GM23338 (cell line): ENCODE data around the gene CORO2A. TPM values are rescaled to one million over a fixed set of nuclear protein-coding genes. Genes with fewer than 3 reads are reported as not detected.

Experiments
- ATAC-seq: fragments of 200-7000 bp; cut with Tn5 transposase; 3 replicates; pipeline ENCODE4 v1.9.1; 2020
- DNase-seq: peaks from one replicate; pipeline ENCODE4 v3.0.0-alpha.2; 2015; ENCODE audit warnings: low spot score
- H2AFZ ChIP-seq: fragments of 200-600 bp; sonication (generic); 2 replicates; pipeline ENCODE4 v1.8.0; 2016; ENCODE audit warnings: antibody characterized with exemption, mild to moderate bottlenecking, moderate library complexity
- H3F3A ChIP-seq: fragments of 200-600 bp; sonication (generic); replicated peaks from 2 replicates; pipeline ENCODE4 v1.8.0; 2017; ENCODE audit warnings: antibody characterized with exemption, mixed run types, low read depth
- H3K27ac ChIP-seq: fragments of 200-600 bp; sonication (generic); 2 replicates; pipeline ENCODE4 v1.6.1; 2016; ENCODE audit warnings: low read depth
- H3K27me3 ChIP-seq: fragments of 200-600 bp; sonication (generic); 2 replicates; pipeline ENCODE4 v1.8.0; 2016; ENCODE audit warnings: mild to moderate bottlenecking, mixed run types, moderate library complexity; ENCODE audit not compliant: insufficient read depth
- H3K36me3 ChIP-seq: fragments of 200-600 bp; sonication (generic); 2 replicates; pipeline ENCODE4 v1.8.0; 2016; ENCODE audit warnings: mild to moderate bottlenecking; ENCODE audit not compliant: insufficient read depth
- H3K4me1 ChIP-seq: fragments of 200-600 bp; sonication (generic); 2 replicates; pipeline ENCODE4 v1.8.0; 2016; ENCODE audit warnings: mild to moderate bottlenecking, moderate library complexity; ENCODE audit not compliant: insufficient read depth
- H3K4me2 ChIP-seq: fragments of 200-600 bp; sonication (generic); 2 replicates; pipeline ENCODE4 v1.7.1; 2017; ENCODE audit warnings: mixed run types
- H3K4me3 ChIP-seq: fragments of 200-600 bp; sonication (generic); 2 replicates; pipeline ENCODE4 v1.6.1; 2016; ENCODE audit warnings: mixed run types
- H3K79me2 ChIP-seq: fragments of 200-600 bp; sonication (generic); replicated peaks from 2 replicates; pipeline ENCODE4 v1.8.0; 2017; ENCODE audit warnings: mild to moderate bottlenecking; ENCODE audit not compliant: insufficient read depth
- H3K9me2 ChIP-seq: fragments of 200-600 bp; sonication (generic); 2 replicates; pipeline ENCODE4 v1.8.0; 2017; ENCODE audit not compliant: insufficient read depth
- H4K20me1 ChIP-seq: fragments of 200-600 bp; sonication (generic); replicated peaks from 2 replicates; pipeline ENCODE4 v1.8.0; 2017; ENCODE audit warnings: mild to moderate bottlenecking; ENCODE audit not compliant: insufficient read depth
- H3K27ac Mint-ChIP-seq: 2 replicates; pipeline ENCODE4 v1.8.0; 2020; ENCODE audit warnings: inconsistent platforms, mild to moderate bottlenecking, moderate library complexity, mixed read lengths
- H3K27me3 Mint-ChIP-seq: 3 replicates; pipeline ENCODE4 v1.8.0; 2022; ENCODE audit warnings: low read depth, mild to moderate bottlenecking, moderate library complexity, mixed read lengths, inconsistent platforms; ENCODE audit not compliant: insufficient read depth, poor library complexity
- H3K36me3 Mint-ChIP-seq: 3 replicates; pipeline ENCODE4 v1.8.0; 2021; ENCODE audit warnings: low read depth, mild to moderate bottlenecking, inconsistent platforms, moderate library complexity, mixed read lengths
- H3K4me1 Mint-ChIP-seq: 3 replicates; pipeline ENCODE4 v1.8.0; 2020; ENCODE audit warnings: mild to moderate bottlenecking, inconsistent platforms, mixed read lengths
- H3K4me3 Mint-ChIP-seq: 3 replicates; pipeline ENCODE4 v1.8.0; 2021; ENCODE audit warnings: moderate library complexity, mild to moderate bottlenecking, inconsistent platforms, mixed read lengths
- H3K9me3 Mint-ChIP-seq: 3 replicates; pipeline ENCODE4 v1.8.0; 2020; ENCODE audit warnings: moderate library complexity, mild to moderate bottlenecking, inconsistent platforms, mixed read lengths
- CREB1 ChIP-seq: fragments of 250-450 bp; sonication (Bioruptor Pico); IDR thresholded peaks from 2 replicates; pipeline ENCODE4 v1.5.0; 2020; ENCODE audit warnings: low read depth, mild to moderate bottlenecking, moderate library complexity
- ETS1 ChIP-seq: IDR thresholded peaks from 2 replicates; pipeline ENCODE4 v1.6.1; 2016; ENCODE audit warnings: antibody characterized with exemption
- EZH2 ChIP-seq: fragments of 200-600 bp; sonication (generic); IDR thresholded peaks from one replicate; pipeline ENCODE4 v1.8.0; 2017; ENCODE audit warnings: antibody characterized with exemption, mild to moderate bottlenecking, low read depth; ENCODE audit not compliant: unreplicated experiment
- EZH2phosphoT487 ChIP-seq: fragments of 200-600 bp; sonication (generic); IDR thresholded peaks from one replicate; pipeline ENCODE4 v1.8.1; 2018; ENCODE audit warnings: antibody characterized with exemption; ENCODE audit not compliant: unreplicated experiment
- NANOG ChIP-seq: IDR thresholded peaks from 2 replicates; pipeline ENCODE4 v1.6.1; 2016; ENCODE audit warnings: antibody characterized with exemption, borderline replicate concordance
- POLR2AphosphoS5 ChIP-seq: IDR thresholded peaks from 2 replicates; pipeline ENCODE4 v1.6.1; 2016; ENCODE audit warnings: antibody characterized with exemption, low read depth
- ZNF462 ChIP-seq: fragments of 250-450 bp; sonication (Bioruptor Pico); IDR thresholded peaks from 2 replicates; pipeline ENCODE4 v1.5.0; 2020; ENCODE audit warnings: mild to moderate bottlenecking, moderate library complexity
- polyA plus RNA-seq: library from polyadenylated mRNA; unstranded; fragments of >200 nt; fragmentation: Nextera tagmentation; extraction: Ambion mirVana; gene quantifications from 2 replicates; pipeline ENCODE4 v1.2.1, GENCODE V29; 2016
- total RNA-seq: library from RNA; depleted of rRNA; stranded (reverse); fragments of >200 nt; shearing (Covaris generic); gene quantifications from 2 replicates; pipeline ENCODE4 v1.2.3, GENCODE V29; 2014

CORO2A gene
- total and polyA plus RNA-seq, 2 experiments from 2014 or later: 12.9 to 27.6 TPM

- TF ChIP-seq EZH2phosphoT487 (no peak), ETS1 (no peak), NANOG (no peak), POLR2AphosphoS5 (no peak), ZNF462 (CRISPR knock-in tag) (no peak), EZH2 (no peak), CREB1 (CRISPR knock-in tag) (no peak)
Measured at GRCh38 chr9:98132806-98133631, 59.4 kb downstream of the CORO2A start (continued).

GRCh38 chr9:98132158-98132557 lies 60.3 kb downstream of the CORO2A start:
- peaks cover 22% of the 10 kb centered on the region for H3K36me3 Mint-ChIP-seq
- Histone ChIP-seq H2AFZ (no peak overlapping the region), H3K9me2 (no peaks in the 10 kb centered on the region), H3K79me2 (no peaks in the 10 kb centered on the region), H3K4me1 (no peaks in the 10 kb centered on the region), H3K36me3 (no peaks in the 10 kb centered on the region; the same call in 1 of the 2 replicates), H3K4me2 (no peak overlapping the region), H3K27ac (no peak overlapping the region), H4K20me1 (no peaks in the 10 kb centered on the region), H3K4me3 (no peak overlapping the region), H3K27me3 (no peaks in the 10 kb centered on the region), H3F3A (no peaks in the 10 kb centered on the region)
- peaks cover 2% of the 10 kb centered on the region for H3K27me3 Mint-ChIP-seq
- no peaks in the 10 kb centered on the region for H3K9me3 Mint-ChIP-seq
- H3K4me1 Mint-ChIP-seq: peaks cover 12% of the 10 kb centered on the region
- DNase-seq (no peak), ATAC-seq (no peak)
- H3K27ac Mint-ChIP-seq: no peak overlapping the region
- H3K4me3 Mint-ChIP-seq: no peak overlapping the region
- TF ChIP-seq CREB1 (CRISPR knock-in tag): no peak
- no peak for TF ChIP-seq ETS1
